ENCODE results near the gene GRM7. TPM values are rescaled to one million over a fixed set of nuclear protein-coding genes. Genes with fewer than 3 reads are reported as not detected.

The GRM7 gene
- total RNA-seq, 4 donors from 2014 or later = 0.29 to 15.8 (median 0.67) TPM

DNA sequence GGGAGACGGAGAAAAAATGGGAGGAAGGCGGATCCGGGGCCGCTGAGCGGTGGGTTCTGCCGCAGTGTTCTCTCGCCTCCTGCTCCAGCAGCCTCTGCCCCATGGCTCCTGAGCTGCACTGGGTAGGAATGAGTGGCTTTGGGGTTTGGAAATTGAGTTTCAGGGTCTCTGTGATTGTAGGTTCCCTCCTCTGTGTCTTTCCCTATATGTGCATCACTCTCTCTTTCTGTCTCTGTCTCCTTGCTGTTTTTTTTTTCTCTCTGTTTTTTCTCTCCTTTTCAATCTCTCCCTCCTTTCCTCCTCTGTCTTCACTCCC is 1.9 kb downstream of the GRM7 start:
- Histone ChIP-seq H3K9me3 (no peaks in the 10 kb centered on the region), H3K4me1 (no peaks in the 10 kb centered on the region), H3K27me3 (no peaks in the 10 kb centered on the region), H3K4me3 (peak overlapping the region; percentile 37 to 42), H3K27ac (no peak overlapping the region), H3K36me3 (no peaks in the 10 kb centered on the region)
- DNase-seq = no peak
- intact Hi-C loops (cut with DNase I; ENCODE audit: low total_unique reads) = no loop called here
- TF ChIP-seq CTCF (IDR thresholded peaks at IDR 0.05) = no peak
- TF ChIP-seq POLR2A (IDR thresholded peaks at IDR 0.05) = no peak

DNA sequence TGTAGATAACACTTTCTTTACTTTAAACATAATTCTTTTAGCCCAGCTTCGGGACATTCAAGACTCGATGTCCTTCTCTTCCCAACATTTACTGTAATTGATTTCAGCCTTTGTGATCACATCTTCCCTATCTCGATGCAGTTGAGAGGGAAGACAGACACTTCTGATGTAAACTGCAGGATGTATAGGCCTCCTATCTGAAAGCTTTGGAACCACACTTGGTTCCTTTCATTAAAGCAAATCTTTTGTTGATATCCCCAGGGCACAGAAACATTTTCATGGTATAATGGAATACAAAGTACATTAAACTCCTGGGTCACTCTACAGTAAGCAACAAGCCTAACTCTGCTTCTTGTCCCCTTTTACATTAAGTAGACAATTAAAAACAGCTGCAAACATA is 6.4 kb downstream of the GRM7 start:
- no peak overlapping the region for H3K27ac ChIP-seq
- no peak for TF ChIP-seq CTCF (IDR thresholded peaks at IDR 0.05)
- TF ChIP-seq POLR2A (IDR thresholded peaks at IDR 0.05) = no peak
- H3K27me3 ChIP-seq = no peaks in the 10 kb centered on the region
- no peaks in the 10 kb centered on the region for H3K36me3 ChIP-seq
- no peak for DNase-seq
- intact Hi-C loops (cut with DNase I; ENCODE audit: low total_unique reads) = no loop called here
- no peaks in the 10 kb centered on the region for H3K4me1 ChIP-seq
- no peak overlapping the region for H3K4me3 ChIP-seq
- no peaks in the 10 kb centered on the region for H3K9me3 ChIP-seq

GRCh38 chr3:6878731-6879130 is 17.8 kb downstream of the GRM7 start:
- intact Hi-C loops (cut with DNase I; ENCODE audit: low total_unique reads) = no loop called here
- no peak overlapping the region for H3K27ac ChIP-seq
- DNase-seq = no peak
- H3K36me3 ChIP-seq = no peaks in the 10 kb centered on the region
- no peaks in the 10 kb centered on the region for H3K9me3 ChIP-seq
- no peak overlapping the region for H3K4me3 ChIP-seq
- H3K4me1 ChIP-seq = no peaks in the 10 kb centered on the region
- no peaks in the 10 kb centered on the region for H3K27me3 ChIP-seq
- no peak for TF ChIP-seq CTCF (IDR thresholded peaks at IDR 0.05)

DNA sequence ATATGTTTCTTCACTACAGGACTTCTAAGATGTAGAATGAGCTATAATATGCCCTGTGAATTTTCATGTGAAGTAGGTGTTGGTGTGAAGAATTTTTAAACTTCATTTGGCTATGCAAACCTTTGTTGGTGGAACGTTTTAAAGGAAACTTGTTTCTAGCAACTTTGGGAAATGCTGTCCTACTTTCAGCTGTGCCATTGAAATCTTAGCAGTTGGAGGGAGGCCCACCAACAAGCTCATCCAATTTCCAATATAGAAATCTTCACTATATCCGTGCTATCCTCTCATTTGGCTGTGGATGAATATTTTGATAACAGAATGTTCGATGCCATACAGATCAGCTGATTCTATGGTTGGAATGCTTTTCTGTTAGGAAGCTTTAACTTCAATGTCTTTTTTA is 51.3 kb downstream of the GRM7 start:
- H3K9me3 ChIP-seq = no peaks in the 10 kb centered on the region
- no peak for DNase-seq
- TF ChIP-seq CTCF (IDR thresholded peaks at IDR 0.05) (no peak), POLR2A (IDR thresholded peaks at IDR 0.05) (no peak)

DNA sequence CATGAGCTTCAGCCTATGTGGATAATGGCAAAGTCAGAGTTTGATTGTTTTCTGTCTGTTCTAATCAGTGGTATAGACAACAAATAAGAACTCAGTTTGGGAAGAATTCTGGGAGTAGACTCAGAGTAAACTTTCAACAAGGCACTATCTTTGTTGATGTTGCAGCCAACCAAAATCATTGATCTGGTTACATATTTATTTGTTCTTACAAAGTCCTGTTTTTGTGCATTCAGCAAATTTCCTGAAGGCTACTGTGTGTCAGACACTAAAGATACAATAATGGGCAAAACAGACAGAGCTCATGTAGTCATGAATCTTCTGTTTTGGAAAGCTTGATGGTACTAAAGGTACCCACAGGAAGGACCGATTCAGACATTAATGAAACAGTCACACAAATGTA is 55.0 kb downstream of the GRM7 start:
- no peak for DNase-seq
- Histone ChIP-seq H3K27ac (no peak overlapping the region), H3K27me3 (no peaks in the 10 kb centered on the region), H3K4me3 (no peak overlapping the region), H3K9me3 (no peaks in the 10 kb centered on the region), H3K4me1 (no peaks in the 10 kb centered on the region), H3K36me3 (no peaks in the 10 kb centered on the region)
- TF ChIP-seq POLR2A (IDR thresholded peaks at IDR 0.05) (no peak), CTCF (IDR thresholded peaks at IDR 0.05) (no peak)
- intact Hi-C loops (cut with DNase I; ENCODE audit: low total_unique reads) = no loop called here

More for the DNA sequence above, 51.3 kb downstream of the GRM7 start:
- Histone ChIP-seq H3K4me3 (no peak overlapping the region), H3K27me3 (no peaks in the 10 kb centered on the region), H3K36me3 (no peaks in the 10 kb centered on the region), H3K27ac (no peak overlapping the region), H3K4me1 (no peaks in the 10 kb centered on the region)
- intact Hi-C loops (cut with DNase I; ENCODE audit: low total_unique reads) = no loop called here
